HepG2 (cell line): ENCODE results near the gene FSCN2. TPM values are rescaled to one million over a fixed set of nuclear protein-coding genes. Genes with fewer than 3 reads are reported as not detected.
A peak's percentile ranks its signal among the peaks of the same experiment; 100 is the strongest.

Experiments used
- ATF7-NPFF ChIP-seq: sonication (generic); formaldehyde crosslinking; IDR thresholded peaks from 2 replicates; pipeline ENCODE4 v1.8.1; 2023; ENCODE audit warnings: mild to moderate bottlenecking, low read depth, missing genetic modification reagents, moderate library complexity
- BHLHE40 ChIP-seq: IDR thresholded peaks from 2 replicates; pipeline ENCODE4 v1.6.1; 2011; ENCODE audit warnings: low read length, improper control_type of control experiment
- CEBPG ChIP-seq: IDR thresholded peaks from 2 replicates; pipeline ENCODE4 v1.6.1; 2016
- DNMT3B ChIP-seq: conservative IDR thresholded peaks from 2 replicates; pipeline ENCODE4 v1.6.1; 2016; ENCODE audit warnings: missing biosample characterization, control low read depth
- GRHL1 ChIP-seq: sonication (generic); formaldehyde crosslinking; conservative IDR thresholded peaks from 2 replicates; pipeline ENCODE4 v1.8.0; 2022; ENCODE audit warnings: missing genetic modification reagents
- GTF3A ChIP-seq: sonication (generic); formaldehyde crosslinking; conservative IDR thresholded peaks from 2 replicates; pipeline ENCODE4 v1.4.0; 2020; ENCODE audit warnings: mild to moderate bottlenecking, missing genetic modification reagents
- HDAC1 ChIP-seq: sonication (generic); formaldehyde crosslinking; IDR thresholded peaks from 2 replicates; pipeline ENCODE4 v1.5.1; 2020; ENCODE audit warnings: mild to moderate bottlenecking, missing genetic modification reagents
- HNF1B ChIP-seq: sonication (generic); formaldehyde crosslinking; IDR thresholded peaks from 2 replicates; pipeline ENCODE4 v1.5.1; 2020; ENCODE audit warnings: mild to moderate bottlenecking, moderate library complexity, missing genetic modification reagents
- KDM4B ChIP-seq: sonication (generic); formaldehyde crosslinking; IDR thresholded peaks from 2 replicates; pipeline ENCODE4 v1.4.0; 2020; ENCODE audit warnings: missing genetic modification reagents
- NFIC ChIP-seq: IDR thresholded peaks from 2 replicates; pipeline ENCODE4 v1.6.1; 2012; ENCODE audit warnings: mild to moderate bottlenecking, low read length, inconsistent platforms
- NR2C2 ChIP-seq: sonication (generic); formaldehyde crosslinking; IDR thresholded peaks from 2 replicates; pipeline ENCODE4 v1.4.0; 2020; ENCODE audit warnings: missing genetic modification reagents, mild to moderate bottlenecking, moderate library complexity, borderline replicate concordance
- POLR2AphosphoS5 ChIP-seq: IDR thresholded peaks from 2 replicates; pipeline ENCODE4 v1.6.1; 2012; ENCODE audit warnings: low read depth, low read length
- RBFOX2 ChIP-seq: fragments of 200-400 bp; formaldehyde crosslinking; IDR thresholded peaks from 2 replicates; pipeline ENCODE4 v1.6.1; 2017; ENCODE audit warnings: low read depth, mild to moderate bottlenecking, low read length
- REPIN1 ChIP-seq: sonication (generic); formaldehyde crosslinking; IDR thresholded peaks from 2 replicates; pipeline ENCODE4 v1.8.0; 2022; ENCODE audit warnings: missing genetic modification reagents, low read depth, mild to moderate bottlenecking, borderline replicate concordance
- SAP130 ChIP-seq: IDR thresholded peaks from 2 replicates; pipeline ENCODE4 v1.6.1; 2016; ENCODE audit warnings: low read depth
- TARDBP ChIP-seq: sonication (generic); formaldehyde crosslinking; IDR thresholded peaks from 2 replicates; pipeline ENCODE4 v1.8.0; 2022; ENCODE audit warnings: mild to moderate bottlenecking, missing genetic modification reagents
- TCF7 ChIP-seq: sonication (generic); IDR thresholded peaks from 2 replicates; pipeline ENCODE4 v1.6.1; 2016; ENCODE audit warnings: antibody characterized with exemption, low read depth
- YEATS4 ChIP-seq: sonication (generic); formaldehyde crosslinking; IDR thresholded peaks from 2 replicates; pipeline ENCODE4 v1.4.0; 2020; ENCODE audit warnings: missing genetic modification reagents, borderline replicate concordance
- ZBTB34 ChIP-seq: sonication (generic); formaldehyde crosslinking; IDR thresholded peaks from 2 replicates; pipeline ENCODE4 v1.8.0; 2022; ENCODE audit warnings: mild to moderate bottlenecking, missing genetic modification reagents
- ZNF232 ChIP-seq: sonication (generic); formaldehyde crosslinking; IDR thresholded peaks from 2 replicates; pipeline ENCODE4 v1.4.0; 2020; ENCODE audit warnings: missing genetic modification reagents, borderline replicate concordance
- ZNF274 ChIP-seq: sonication (generic); formaldehyde crosslinking; IDR thresholded peaks from 2 replicates; pipeline ENCODE4 v1.5.1; 2020; ENCODE audit warnings: mild to moderate bottlenecking, missing genetic modification reagents
- ZNF362 ChIP-seq: sonication (generic); formaldehyde crosslinking; IDR thresholded peaks from 2 replicates; pipeline ENCODE4 v1.4.0; 2020; ENCODE audit warnings: missing genetic modification reagents, mild to moderate bottlenecking, borderline replicate concordance
- ZNF430 ChIP-seq: sonication (generic); formaldehyde crosslinking; IDR thresholded peaks from 2 replicates; pipeline ENCODE4 v1.9.0; 2021; ENCODE audit warnings: mild to moderate bottlenecking, missing genetic modification reagents
- ZNF501 ChIP-seq: sonication (generic); formaldehyde crosslinking; IDR thresholded peaks from 2 replicates; pipeline ENCODE4 v1.5.1; 2020; ENCODE audit warnings: mild to moderate bottlenecking, moderate library complexity, missing genetic modification reagents
- polyA plus RNA-seq, 8 experiments: library from polyadenylated mRNA; depleted of rRNA in 3 of 8; stranded (reverse) in 7 of 8; unstranded in 1 of 8; fragments of >200 nt; fragmentation: Illumina TruSeq in 4 of 8; extraction: Trizol in 4 of 8; gene quantifications; 2 replicates each; pipeline versions ENCODE4 v1.2.1 to v1.2.3, GENCODE V29; 2011 to 2016; ENCODE audit warnings: low read depth in 4 of 8, missing spikeins in 1 of 8, mixed read lengths in 1 of 8; ENCODE audit not compliant: insufficient read depth in 1 of 8
- total RNA-seq, 5 experiments: library from RNA; depleted of rRNA; stranded (reverse); fragments of >200 nt; fragmentation: Illumina TruSeq; extraction: Trizol; gene quantifications; 2 replicates each; pipeline ENCODE4 v1.2.3, GENCODE V29; 2016; ENCODE audit warnings: low read depth in 1 of 5

FSCN2 gene
- total and polyA plus RNA-seq, 2 of the 13 experiments (the other 11 are each of a cell fraction or from before 2014, with no cell fraction given): 0.09 TPM; not detected in 1

GRCh38 chr17:81509207-81509971, 18.8 kb upstream of the FSCN2 start (continued):
- TF ChIP-seq ZBTB34: peak; percentile 19; the same call in 1 of the 2 replicates
- peak; percentile 24; the same call in 1 of the 2 replicates for TF ChIP-seq YEATS4 (CRISPR knock-in tag)
- TF ChIP-seq ZNF274 (CRISPR knock-in tag): 0 out of 2 replicates have a peak, but pooled peaks have one; percentile 0
- no peak for TF ChIP-seq ZNF362 (CRISPR knock-in tag)
- TF ChIP-seq TARDBP (CRISPR knock-in tag): peak; percentile 27; the same call in 1 of the 2 replicates
- TF ChIP-seq GRHL1 (CRISPR knock-in tag): no peak
- peak; percentile 15; the same call in 1 of the 2 replicates for TF ChIP-seq HNF1B (CRISPR knock-in tag)
- TF ChIP-seq REPIN1 (CRISPR knock-in tag): peak; percentile 26; the same call in 1 of the 2 replicates
- TF ChIP-seq NFIC: 0 out of 2 replicates have a peak, but pooled peaks have one; percentile 36
- TF ChIP-seq NR2C2 (CRISPR knock-in tag): 0 out of 2 replicates have a peak, but pooled peaks have one; percentile 12
- TF ChIP-seq ZNF430 (CRISPR knock-in tag): peak; percentile 9; the same call in 1 of the 2 replicates
- TF ChIP-seq TCF7: no peak
- no peak for TF ChIP-seq ZNF232 (CRISPR knock-in tag)
- TF ChIP-seq DNMT3B (CRISPR knock-in tag): 0 out of 2 replicates have a peak, but pooled peaks have one; percentile 19
- peak; percentile 46; the same call in 1 of the 2 replicates for TF ChIP-seq ATF7-NPFF (CRISPR knock-in tag)
- peak; percentile 70; the same call in 1 of the 2 replicates for TF ChIP-seq GTF3A
- no peak for TF ChIP-seq HDAC1 (CRISPR knock-in tag)
- TF ChIP-seq CEBPG (CRISPR knock-in tag): peak; percentile 20; the same call in 1 of the 2 replicates
- TF ChIP-seq BHLHE40: 0 out of 2 replicates have a peak, but pooled peaks have one; percentile 18
- peak; percentile 42; the same call in 1 of the 2 replicates for TF ChIP-seq ZNF501
- TF ChIP-seq POLR2AphosphoS5: peak; percentile 75
- peak; percentile 25; the same call in 1 of the 2 replicates for TF ChIP-seq SAP130 (CRISPR knock-in tag)
- TF ChIP-seq KDM4B (CRISPR knock-in tag): no peak
- peak; percentile 69; the same call in 1 of the 2 replicates for TF ChIP-seq RBFOX2
